ENCODE data around the gene IL1RL2.

The IL1RL2 gene

DNA sequence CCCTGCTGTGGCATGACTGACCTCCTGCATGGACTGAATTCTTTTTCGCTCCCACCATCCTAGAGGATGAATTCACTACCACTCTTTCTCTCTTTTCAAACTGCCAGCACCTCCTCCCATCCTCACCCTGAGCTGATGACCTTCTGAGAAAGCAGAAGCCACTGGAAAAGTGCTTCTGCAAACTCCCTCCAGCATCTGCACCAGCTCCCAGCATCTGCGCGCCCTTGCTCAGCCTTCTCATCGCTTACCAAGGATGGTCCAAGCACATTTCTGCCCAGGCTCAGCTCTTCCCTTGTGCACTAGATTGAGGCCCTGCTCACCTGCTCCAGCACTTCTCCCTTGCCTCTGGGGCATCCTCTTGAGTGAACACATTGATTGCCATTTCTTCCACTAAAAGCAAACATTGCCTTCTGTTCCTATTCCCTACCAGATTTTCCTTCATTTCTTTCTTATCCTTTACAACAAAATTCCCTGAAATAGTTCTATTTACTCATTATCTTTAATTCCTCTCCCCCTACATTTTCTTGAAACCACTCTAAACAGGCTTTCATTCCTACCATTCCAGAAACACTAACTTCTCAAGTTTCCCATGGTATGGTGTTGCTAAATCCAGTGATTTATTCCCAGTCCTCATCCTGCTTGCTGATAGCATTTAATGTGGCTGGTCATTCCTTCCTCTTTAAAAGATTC, 81.8 kb downstream of the IL1RL2 start:
- H3K4me3 ChIP-seq (ENCODE audit: low read depth, low read length), result no peak overlapping the region
- TF ChIP-seq, protein P1, sequence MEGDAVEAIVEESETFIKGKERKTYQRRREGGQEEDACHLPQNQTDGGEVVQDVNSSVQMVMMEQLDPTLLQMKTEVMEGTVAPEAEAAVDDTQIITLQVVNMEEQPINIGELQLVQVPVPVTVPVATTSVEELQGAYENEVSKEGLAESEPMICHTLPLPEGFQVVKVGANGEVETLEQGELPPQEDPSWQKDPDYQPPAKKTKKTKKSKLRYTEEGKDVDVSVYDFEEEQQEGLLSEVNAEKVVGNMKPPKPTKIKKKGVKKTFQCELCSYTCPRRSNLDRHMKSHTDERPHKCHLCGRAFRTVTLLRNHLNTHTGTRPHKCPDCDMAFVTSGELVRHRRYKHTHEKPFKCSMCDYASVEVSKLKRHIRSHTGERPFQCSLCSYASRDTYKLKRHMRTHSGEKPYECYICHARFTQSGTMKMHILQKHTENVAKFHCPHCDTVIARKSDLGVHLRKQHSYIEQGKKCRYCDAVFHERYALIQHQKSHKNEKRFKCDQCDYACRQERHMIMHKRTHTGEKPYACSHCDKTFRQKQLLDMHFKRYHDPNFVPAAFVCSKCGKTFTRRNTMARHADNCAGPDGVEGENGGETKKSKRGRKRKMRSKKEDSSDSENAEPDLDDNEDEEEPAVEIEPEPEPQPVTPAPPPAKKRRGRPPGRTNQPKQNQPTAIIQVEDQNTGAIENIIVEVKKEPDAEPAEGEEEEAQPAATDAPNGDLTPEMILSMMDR (IDR thresholded peaks at IDR 0.05; ENCODE audit: low read depth, low read length), result no peak

DNA sequence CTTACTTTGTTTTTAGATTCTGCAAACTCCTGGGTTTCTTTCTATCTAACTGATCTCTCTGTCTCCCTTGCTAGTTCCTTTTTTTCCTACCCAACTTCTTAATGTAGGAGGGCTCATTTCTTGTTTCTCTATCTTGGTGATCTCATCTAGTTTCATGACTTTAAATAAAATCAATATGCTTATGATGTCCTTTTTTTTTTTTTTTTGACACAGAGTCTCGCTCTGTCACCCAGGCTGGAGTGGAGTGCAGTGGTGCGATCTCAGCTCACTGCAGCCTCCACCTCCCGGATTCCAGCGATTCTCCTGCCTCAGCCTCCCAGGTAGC, 82.3 kb downstream of the IL1RL2 start:
- TF ChIP-seq, protein P1 (IDR thresholded peaks at IDR 0.05; ENCODE audit: low read depth, low read length), result no peak
- no peak overlapping the region for H3K4me3 ChIP-seq (ENCODE audit: low read depth, low read length)

DNA sequence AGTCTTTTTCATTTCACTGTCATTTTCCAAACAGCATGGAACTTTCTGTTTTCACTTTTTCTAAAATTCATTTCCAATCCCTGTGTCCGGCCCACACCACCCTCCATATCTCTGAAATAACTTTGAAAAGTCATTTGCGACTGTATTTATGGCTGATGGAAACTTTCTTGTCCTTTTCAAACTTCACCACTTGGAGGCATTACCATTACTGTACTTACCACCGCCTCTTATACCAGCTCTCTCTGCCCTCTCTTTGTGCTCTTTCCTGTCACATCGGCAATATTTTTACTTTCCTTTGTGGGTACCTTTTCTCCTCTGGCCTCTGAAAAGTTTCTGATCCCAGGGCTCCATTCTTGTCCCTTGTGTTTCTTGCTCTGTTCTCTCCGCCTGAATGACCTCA, 85.0 kb downstream of the IL1RL2 start:
- TF ChIP-seq, protein P1 (IDR thresholded peaks at IDR 0.05; ENCODE audit: low read depth, low read length), result no peak
- no peak overlapping the region for H3K4me3 ChIP-seq (ENCODE audit: low read depth, low read length)

DNA sequence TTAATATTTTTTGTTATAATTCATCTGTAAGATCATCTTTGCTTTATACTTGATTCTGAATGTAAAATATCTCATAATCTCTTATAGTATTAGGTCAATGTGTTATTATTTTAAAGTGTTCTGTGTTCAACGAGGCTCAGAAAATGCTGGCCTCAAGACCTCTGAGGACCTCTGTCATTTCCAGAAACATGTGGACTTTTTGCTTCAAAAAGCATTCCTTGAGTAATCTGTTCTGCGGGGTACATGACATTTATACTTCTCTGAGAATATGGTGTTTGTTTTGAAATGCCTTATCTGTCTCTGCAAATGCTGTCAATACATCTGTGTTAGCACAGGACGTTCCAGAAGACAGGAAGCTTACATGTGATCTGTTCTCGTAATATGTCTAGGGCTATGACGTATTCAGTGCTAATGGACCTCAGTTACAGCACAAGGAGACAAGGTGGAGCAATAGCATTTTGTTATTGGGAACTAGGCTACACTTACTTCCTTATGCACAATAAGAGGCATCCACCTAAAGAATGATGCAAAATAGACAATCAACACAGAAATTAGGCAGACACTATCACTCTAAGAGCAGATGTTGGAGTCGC, 86.9 kb downstream of the IL1RL2 start:
- no peak overlapping the region for H3K4me3 ChIP-seq (ENCODE audit: low read depth, low read length)
- TF ChIP-seq, protein P1 (IDR thresholded peaks at IDR 0.05; ENCODE audit: low read depth, low read length), result no peak

DNA sequence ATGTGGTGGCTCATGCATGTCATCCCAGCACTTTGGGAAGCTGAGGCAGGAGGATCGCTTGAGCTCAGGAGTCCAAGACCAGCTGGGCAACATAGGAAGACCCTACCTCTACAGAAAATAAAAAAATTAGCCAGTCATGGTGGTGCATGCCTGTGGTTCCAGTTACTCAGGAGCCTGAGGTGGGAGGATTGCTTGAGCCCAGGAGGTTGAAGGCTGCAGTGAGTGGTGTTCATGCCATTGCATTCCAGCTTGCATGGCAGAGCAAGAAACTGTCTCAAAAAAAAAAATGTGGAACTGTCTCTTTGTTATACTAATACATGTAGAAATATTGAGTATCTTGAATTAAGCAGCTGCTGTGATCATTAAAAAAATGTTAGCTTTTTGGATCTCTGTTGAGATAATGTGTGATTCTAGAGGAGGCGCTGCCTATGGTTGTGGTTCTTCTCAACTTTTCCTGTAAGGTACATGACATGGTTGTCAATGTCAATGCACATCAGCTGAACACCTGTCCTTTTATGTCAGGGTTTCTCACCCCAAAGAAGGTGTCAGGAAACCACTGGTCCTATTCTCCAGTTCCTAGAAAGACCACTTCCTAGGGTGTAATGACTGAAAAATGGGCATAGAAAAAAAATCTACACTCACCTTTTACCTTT, 89.9 kb downstream of the IL1RL2 start:
- TF ChIP-seq, protein P1 (IDR thresholded peaks at IDR 0.05; ENCODE audit: low read depth, low read length), result no peak
- H3K4me3 ChIP-seq (ENCODE audit: low read depth, low read length), result no peak overlapping the region

DNA sequence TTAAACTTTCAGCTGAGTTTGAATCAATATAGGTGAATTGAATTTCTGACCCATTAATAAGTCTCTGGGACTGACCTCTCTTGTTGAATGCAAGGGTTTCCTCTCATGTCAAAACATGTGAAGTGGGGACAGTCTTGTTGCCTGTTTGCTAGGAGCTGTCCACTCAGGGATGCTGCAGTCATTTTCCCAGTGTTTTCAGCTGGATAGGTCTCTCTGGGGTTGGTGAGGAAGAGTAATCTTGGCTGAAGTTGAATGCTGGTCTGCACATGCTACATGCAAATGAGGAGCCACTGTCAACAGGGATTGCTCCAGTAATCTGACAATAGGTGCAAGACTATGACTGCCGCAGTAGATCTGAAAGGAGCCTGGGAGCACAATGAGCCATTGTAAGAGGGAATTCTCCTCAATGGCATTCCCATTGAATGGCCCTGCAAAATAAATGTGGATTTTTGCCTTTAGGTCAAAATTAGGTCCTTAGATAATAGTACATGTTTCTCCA, 90.4 kb downstream of the IL1RL2 start:
- H3K4me3 ChIP-seq (ENCODE audit: low read depth, low read length), result no peak overlapping the region
- TF ChIP-seq, protein P1 (IDR thresholded peaks at IDR 0.05; ENCODE audit: low read depth, low read length), result no peak
